Left ventricle myocardium inferior (tissue), 1 donor: Measurements from ENCODE around the gene ZSCAN2. TPM values are rescaled to one million over a fixed set of nuclear protein-coding genes. Genes with fewer than 3 reads are reported as not detected.
A peak's percentile ranks its signal among the peaks of the same experiment; 100 is the strongest.

ENCODE experiments used
- DNase-seq: peaks from one replicate; pipeline ENCODE4 v3.0.0-alpha.2; 2020
- H3K27ac ChIP-seq: fragments of 200-600 bp; replicated peaks from 2 replicates; pipeline ENCODE4 v1.8.0; 2021
- H3K27me3 ChIP-seq: fragments of 200-600 bp; 2 replicates; pipeline ENCODE4 v1.8.0; 2021; ENCODE audit warnings: low read depth
- H3K36me3 ChIP-seq: fragments of 200-600 bp; 2 replicates; pipeline ENCODE4 v1.8.0; 2021
- H3K4me1 ChIP-seq: fragments of 200-600 bp; 2 replicates; pipeline ENCODE4 v1.8.0; 2021
- H3K4me3 ChIP-seq: fragments of 200-600 bp; 2 replicates; pipeline ENCODE4 v1.8.0; 2021; ENCODE audit warnings: mild to moderate bottlenecking, moderate library complexity
- H3K9me3 ChIP-seq: fragments of 200-600 bp; replicated peaks from 2 replicates; pipeline ENCODE4 v1.8.0; 2021
- CTCF ChIP-seq: fragments of 200-600 bp; IDR thresholded peaks from 2 replicates; pipeline ENCODE4 v1.8.0; 2021; ENCODE audit warnings: antibody characterized with exemption, mild to moderate bottlenecking, borderline replicate concordance
- intact Hi-C: fragments of 100-400 bp; cut with micrococcal nuclease; formaldehyde crosslinking; loops from one replicate; pipeline ENCODE4 v1.11.0; 2022
- total RNA-seq: library from RNA; stranded (reverse); fragmentation: NEBNext Ultra II Directional; extraction: Animal tissue kit (Norgen Biotek cat#: 25700); gene quantifications from one replicate; pipeline ENCODE4 v1.2.1, GENCODE V29; 2021
- donor health status: DM: no; HTN: yes; CAD: no; lungs with severe emphysema.

Gene ZSCAN2
- total RNA-seq, 1 donor from 2014 or later = 7.4 TPM

- no peak overlapping the region for H3K27ac ChIP-seq
- TF ChIP-seq CTCF = peak; percentile 95
- DNase-seq = peak; percentile 84
- intact Hi-C loops = no loop called here
- H3K4me3 ChIP-seq = peak overlapping the region; percentile 57
- H3K27me3 ChIP-seq = no peaks in the 10 kb centered on the region
- no peaks in the 10 kb centered on the region for H3K9me3 ChIP-seq
- H3K4me1 ChIP-seq = peaks cover 7% of the 10 kb centered on the region
- H3K36me3 ChIP-seq = no peaks in the 10 kb centered on the region
Observed at GRCh38 chr15:84588053-84588874, 12.5 kb upstream of the ZSCAN2 start.

- H3K27ac ChIP-seq = no peak overlapping the region
- intact Hi-C loops = no loop called here
- no peaks in the 10 kb centered on the region for H3K36me3 ChIP-seq
- H3K9me3 ChIP-seq = no peaks in the 10 kb centered on the region
- H3K27me3 ChIP-seq = no peaks in the 10 kb centered on the region
- no peak for DNase-seq
- H3K4me3 ChIP-seq = no peak overlapping the region
- TF ChIP-seq CTCF = no peak
- peaks cover 7% of the 10 kb centered on the region for H3K4me1 ChIP-seq
Observed at GRCh38 chr15:84590406-84590805, 10.4 kb upstream of the ZSCAN2 start.

GRCh38 chr15:84591815-84592214 lies 9.0 kb upstream of the ZSCAN2 start:
- no peak for DNase-seq
- Histone ChIP-seq H3K9me3 (no peaks in the 10 kb centered on the region), H3K4me1 (peaks cover 7% of the 10 kb centered on the region), H3K27me3 (no peaks in the 10 kb centered on the region), H3K4me3 (no peak overlapping the region), H3K36me3 (no peaks in the 10 kb centered on the region), H3K27ac (no peak overlapping the region)
- TF ChIP-seq CTCF = no peak
- intact Hi-C loops = no loop called here

DNA sequence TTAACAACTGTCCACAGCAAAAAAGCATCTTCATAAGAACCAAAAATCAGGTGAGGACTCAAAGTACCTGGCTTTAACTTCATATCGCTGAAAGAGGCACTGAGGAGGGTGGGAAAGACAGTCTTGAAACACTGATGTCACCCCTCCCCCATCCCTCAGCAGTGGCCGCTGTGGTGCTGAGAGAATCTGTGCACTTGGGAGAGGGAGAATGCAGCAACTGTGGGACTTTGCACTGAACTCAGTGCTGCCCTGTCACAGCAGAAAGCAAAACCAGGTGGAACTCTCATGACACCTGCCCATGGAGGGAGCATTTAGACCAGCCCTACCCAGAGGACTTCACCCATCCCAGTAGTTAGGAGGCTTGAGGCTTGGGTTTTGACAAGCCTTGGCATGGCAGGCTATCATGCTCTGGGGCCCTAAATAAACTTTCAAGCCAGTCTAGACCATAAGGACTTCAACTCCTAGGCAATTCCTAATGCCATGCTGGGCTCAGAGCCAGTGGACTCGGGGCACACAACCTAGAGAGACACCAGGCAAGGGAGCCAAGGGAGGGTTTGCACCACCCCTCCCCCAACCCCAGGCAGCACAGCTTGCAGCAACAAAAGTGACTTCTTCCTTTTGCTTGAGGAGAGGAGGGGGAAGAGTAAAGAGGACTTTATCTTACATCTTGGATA lies 6.1 kb upstream of the ZSCAN2 start:
- H3K4me1 ChIP-seq = peaks cover 6% of the 10 kb centered on the region
- no peaks in the 10 kb centered on the region for H3K27me3 ChIP-seq
- H3K4me3 ChIP-seq = no peak overlapping the region
- no peaks in the 10 kb centered on the region for H3K9me3 ChIP-seq
- intact Hi-C loops = no loop called here
- DNase-seq = no peak
- no peaks in the 10 kb centered on the region for H3K36me3 ChIP-seq
- no peak for TF ChIP-seq CTCF
- H3K27ac ChIP-seq = no peak overlapping the region

GRCh38 chr15:84595660-84596059 lies 5.1 kb upstream of the ZSCAN2 start:
- Histone ChIP-seq H3K4me1 (peaks cover 9% of the 10 kb centered on the region), H3K36me3 (no peaks in the 10 kb centered on the region), H3K9me3 (no peaks in the 10 kb centered on the region), H3K4me3 (no peak overlapping the region), H3K27ac (no peak overlapping the region), H3K27me3 (no peaks in the 10 kb centered on the region)
- no peak for TF ChIP-seq CTCF
- intact Hi-C loops = no loop called here
- DNase-seq = no peak
